ENCODE results near the gene CACNB4.
A peak's percentile ranks its signal among the peaks of the same experiment; 100 is the strongest.
"Not testable (repeated sequence)": the region's sequence is repeated elsewhere in the genome, so short reads cannot be mapped to it uniquely, and the experiment has no call there.

CACNB4 gene

GRCh38 chr2:151936626-151937025, 162.2 kb downstream of the CACNB4 start:
- DNase-seq: no peak

GRCh38 chr2:151933266-151933804, 165.5 kb downstream of the CACNB4 start:
- DNase-seq: no peak

GRCh38 chr2:151931756-151932155, 167.1 kb downstream of the CACNB4 start:
- DNase-seq: no peak

- no peak for DNase-seq
These were observed 167.7 kb downstream of the CACNB4 start for GRCh38 chr2:151931030-151931611.

- no peak for DNase-seq
These were observed 168.8 kb downstream of the CACNB4 start for GRCh38 chr2:151930042-151930441.

GRCh38 chr2:151928380-151928779, 170.5 kb downstream of the CACNB4 start:
- no peak for DNase-seq

GRCh38 chr2:151927501-151928221, 171.2 kb downstream of the CACNB4 start:
- no peak for DNase-seq

- DNase-seq: peak in 1 of 2 donors; percentile 58
These were observed 175.8 kb downstream of the CACNB4 start for GRCh38 chr2:151922845-151923666.

- no peak for DNase-seq
These were observed 179.1 kb downstream of the CACNB4 start for GRCh38 chr2:151919786-151920185.

GRCh38 chr2:151918308-151918707, 180.5 kb downstream of the CACNB4 start:
- peak in 1 of 2 donors; percentile 38 for DNase-seq

GRCh38 chr2:151916632-151917031, 182.2 kb downstream of the CACNB4 start:
- no peak for DNase-seq

GRCh38 chr2:151915629-151916025, 183.2 kb downstream of the CACNB4 start:
- DNase-seq: not testable (repeated sequence)

GRCh38 chr2:151914989-151915628, 183.7 kb downstream of the CACNB4 start:
- no peak for DNase-seq

GRCh38 chr2:151908204-151908882, 190.5 kb downstream of the CACNB4 start:
- no peak for DNase-seq

GRCh38 chr2:151907286-151908203, 191.3 kb downstream of the CACNB4 start:
- no peak for DNase-seq

GRCh38 chr2:151906633-151906998, 192.2 kb downstream of the CACNB4 start:
- no peak for DNase-seq

GRCh38 chr2:151905963-151906632, 192.7 kb downstream of the CACNB4 start:
- DNase-seq: no peak

GRCh38 chr2:151904807-151905206, 194.0 kb downstream of the CACNB4 start:
- DNase-seq: no peak

GRCh38 chr2:151904021-151904420, 194.8 kb downstream of the CACNB4 start:
- DNase-seq: no peak

GRCh38 chr2:151902829-151903228, 196.0 kb downstream of the CACNB4 start:
- DNase-seq: no peak

GRCh38 chr2:151900331-151900730, 198.5 kb downstream of the CACNB4 start:
- peak in 1 of 2 donors; percentile 16 for DNase-seq

Measured in CD4-positive, alpha-beta T cell treated with Interleukin-4 for 1 hour (primary cell).